HG02623 (cell line): ENCODE data around the gene TH.
"Not testable (repeated sequence)": the region's sequence is repeated elsewhere in the genome, so short reads cannot be mapped to it uniquely, and the experiment has no call there.

Source experiments
- ATAC-seq: cut with Tn5 transposase; IDR thresholded peaks from one replicate; pipeline ENCODE4 v1.9.1; 2021; ENCODE audit warnings: moderate library complexity; ENCODE audit not compliant: unreplicated experiment

Gene TH

GRCh38 chr11:2132246-2132645 is 39.4 kb downstream of the TH start:
- ATAC-seq = no peak

GRCh38 chr11:2131371-2132236 is 40.0 kb downstream of the TH start:
- ATAC-seq = no peak

- ATAC-seq = no peak
Observed at GRCh38 chr11:2130881-2131352, 40.7 kb downstream of the TH start.

GRCh38 chr11:2129699-2130366 is 41.8 kb downstream of the TH start:
- no peak for ATAC-seq

DNA sequence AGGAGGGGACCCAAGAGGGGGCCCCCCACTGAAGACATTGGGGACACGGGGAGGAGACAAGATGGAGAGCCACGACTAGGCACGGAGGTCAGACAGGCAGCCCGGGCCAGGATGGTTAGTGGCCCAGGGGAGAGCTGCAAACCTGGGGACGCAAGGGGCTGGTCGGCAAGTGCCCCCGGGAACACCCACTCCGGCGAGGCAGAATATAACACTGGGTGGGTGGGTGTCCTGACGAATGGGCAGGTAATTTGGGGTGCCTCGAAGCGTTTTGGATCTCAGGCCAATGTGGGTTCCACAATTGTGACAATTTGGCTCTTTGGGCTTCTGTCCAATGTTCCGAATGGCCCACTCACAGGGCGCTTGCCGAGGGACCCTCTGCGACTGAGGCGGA is 42.3 kb downstream of the TH start:
- ATAC-seq = no peak

DNA sequence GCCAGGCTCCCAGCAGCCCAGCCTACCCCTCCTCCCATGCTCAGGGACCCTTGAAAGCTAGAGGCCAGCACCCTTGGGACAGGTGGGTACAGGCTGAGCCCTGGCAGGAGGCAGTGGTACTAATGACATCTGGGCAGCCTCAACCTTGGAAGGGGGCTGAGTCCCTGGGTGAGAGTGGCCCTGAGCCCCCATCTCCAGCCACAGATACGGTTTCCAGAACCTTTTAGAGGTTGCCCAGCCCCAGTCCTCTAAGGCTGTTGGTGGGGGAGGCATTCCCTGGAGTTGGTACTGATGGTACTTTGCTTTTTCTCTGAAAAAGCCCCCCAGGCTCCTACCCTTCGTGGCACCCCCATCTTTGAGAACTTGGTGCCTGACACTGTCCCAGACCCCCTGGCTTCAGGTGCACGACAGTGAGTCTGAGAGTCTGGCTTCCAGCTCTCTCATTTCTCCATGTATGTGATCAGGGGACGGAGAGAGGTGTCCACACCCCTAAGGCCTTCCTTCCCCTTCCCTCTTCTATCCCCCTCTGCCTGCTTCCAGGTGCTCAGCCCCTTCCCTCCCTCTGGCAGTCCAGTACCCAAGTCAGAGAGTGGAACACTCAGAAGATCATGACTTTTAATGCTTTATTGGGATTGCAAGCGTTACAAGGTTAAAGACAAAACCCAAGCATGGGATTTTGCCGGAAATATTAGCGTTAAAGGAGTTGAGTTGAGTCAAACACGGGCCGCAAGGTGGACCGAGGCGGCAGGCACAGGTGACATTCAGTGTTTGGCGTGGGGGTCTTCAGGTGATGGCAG is 42.9 kb downstream of the TH start:
- ATAC-seq = no peak

DNA sequence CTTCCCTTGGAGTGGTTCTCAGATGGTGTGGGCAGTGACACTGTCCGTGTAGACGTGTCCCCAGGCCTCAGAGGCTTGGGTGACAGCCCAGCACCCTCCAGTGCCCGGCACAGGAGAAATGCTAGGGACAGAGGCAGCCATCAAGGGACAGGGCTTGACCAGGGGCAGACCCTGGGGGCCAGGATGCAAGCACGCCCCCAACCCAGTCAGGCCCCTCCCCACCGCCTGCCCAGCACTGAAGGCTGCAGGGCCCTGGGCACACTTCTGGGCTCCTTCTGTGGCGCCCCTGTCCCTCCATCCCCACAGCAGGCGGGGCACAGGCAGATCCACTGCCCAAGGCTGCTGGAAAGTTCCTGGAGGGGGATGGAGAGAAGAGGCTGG is 43.5 kb downstream of the TH start:
- no peak for ATAC-seq

DNA sequence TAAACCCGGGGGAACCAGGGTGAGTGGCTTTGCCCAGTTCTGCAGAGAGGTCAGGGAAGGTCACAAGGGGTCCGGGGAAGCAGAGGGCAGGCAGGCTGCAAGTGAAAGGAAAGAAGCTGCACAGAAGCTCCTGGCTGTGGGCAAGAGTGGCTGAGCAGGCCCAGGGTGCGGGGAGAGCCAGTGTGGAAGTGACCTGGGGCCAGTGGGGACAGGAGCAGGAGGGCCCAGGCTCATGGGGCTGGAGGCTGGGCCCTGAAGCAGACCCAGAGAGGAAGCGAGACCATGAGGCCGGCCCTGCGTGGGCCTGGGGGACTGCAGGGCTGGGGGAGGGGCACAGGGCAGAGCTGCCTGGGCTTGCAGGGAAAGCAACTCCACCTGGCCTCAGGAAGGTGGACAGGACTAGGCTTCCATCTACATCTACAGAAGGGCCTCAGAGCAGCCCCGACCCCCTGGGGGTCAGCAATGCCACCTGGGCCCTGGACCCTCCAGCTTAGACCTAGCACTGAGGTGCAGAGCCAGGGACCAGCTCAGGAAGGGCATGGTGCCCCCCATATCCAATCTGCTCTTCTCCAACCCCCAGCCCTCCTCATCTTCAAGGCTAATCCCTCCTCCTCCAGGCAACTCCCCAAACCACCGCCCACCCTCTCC is 44.0 kb downstream of the TH start:
- no peak for ATAC-seq

DNA sequence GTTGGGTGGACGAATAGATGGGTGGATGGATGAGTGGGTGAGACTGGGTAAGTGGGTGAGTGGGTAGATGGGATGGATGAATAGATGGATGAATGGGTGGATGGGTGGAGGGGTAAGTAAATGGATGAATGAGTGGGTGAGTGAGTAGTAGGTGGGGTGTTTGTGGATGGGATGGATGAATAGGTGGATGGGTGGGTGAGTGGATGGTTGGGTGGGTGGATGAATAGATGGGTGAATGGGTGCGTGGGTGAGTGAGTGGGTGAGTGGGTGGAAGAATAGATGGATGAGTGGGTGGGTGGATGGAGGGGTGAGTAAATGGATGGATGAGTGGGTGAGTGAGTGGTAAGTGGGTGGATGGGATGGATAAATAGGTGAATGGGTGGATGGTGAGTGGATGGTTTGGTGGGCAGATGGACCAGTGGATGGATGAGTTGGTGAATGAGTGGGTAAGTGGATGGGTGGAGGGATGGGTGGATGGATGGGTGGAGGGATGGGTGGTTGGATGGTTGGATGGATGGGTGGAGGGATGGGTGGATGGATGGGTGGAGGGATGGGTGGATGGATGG is 45.0 kb downstream of the TH start:
- no peak for ATAC-seq

DNA sequence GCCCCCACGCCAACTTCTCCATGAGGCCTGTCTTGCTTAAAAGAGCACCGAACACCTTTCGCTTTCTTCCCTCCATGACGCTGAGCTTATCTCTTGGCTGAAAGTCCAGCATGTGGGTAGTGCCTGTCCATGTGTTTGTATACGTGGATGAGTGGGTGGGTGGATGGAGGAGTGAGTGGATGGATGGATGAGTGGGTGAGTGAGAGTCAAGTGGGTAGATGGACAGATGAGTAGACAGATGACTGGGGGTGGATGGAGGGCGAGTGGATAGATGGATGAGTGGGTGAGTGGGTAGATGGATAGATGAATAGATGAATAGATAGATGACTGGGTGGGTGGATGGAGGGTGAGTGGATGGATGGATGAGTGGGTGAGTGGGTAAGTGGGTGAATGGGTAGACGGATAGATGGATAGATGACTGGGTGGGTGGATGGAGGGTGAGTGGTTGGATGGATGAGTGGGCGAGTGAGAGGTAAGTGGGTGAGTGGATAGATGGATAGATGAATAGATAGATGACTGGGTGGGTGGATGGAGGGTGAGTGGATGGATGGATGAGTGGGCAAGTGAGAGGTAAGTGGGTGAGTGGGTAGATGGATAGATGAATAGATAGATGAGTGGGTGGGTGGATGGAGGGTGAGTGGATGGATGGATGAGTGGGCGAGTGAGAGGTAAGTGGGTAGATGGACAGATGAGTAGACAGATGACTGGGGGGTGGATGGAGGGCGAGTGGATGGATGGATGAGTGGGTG is 46.7 kb downstream of the TH start:
- ATAC-seq = not testable (repeated sequence)

DNA sequence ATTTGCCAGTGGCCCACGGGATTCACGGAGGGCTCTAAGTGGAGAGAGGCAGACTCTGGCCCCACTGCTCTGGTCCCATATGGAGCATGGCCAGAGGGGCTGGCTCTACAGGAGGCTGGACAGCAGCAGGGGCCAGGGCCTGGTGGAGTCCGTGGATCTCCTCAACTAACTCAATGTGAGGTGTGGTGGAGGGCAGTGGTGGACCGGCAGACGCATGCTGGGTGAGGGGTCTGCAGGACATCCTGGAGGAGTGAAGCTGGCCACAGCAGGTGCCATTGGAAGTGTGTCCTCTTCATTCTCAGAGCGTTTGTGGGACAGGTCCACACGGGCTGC is 48.0 kb downstream of the TH start:
- no peak for ATAC-seq

- ATAC-seq = no peak
Observed at GRCh38 chr11:2122907-2123627, 48.5 kb downstream of the TH start.

DNA sequence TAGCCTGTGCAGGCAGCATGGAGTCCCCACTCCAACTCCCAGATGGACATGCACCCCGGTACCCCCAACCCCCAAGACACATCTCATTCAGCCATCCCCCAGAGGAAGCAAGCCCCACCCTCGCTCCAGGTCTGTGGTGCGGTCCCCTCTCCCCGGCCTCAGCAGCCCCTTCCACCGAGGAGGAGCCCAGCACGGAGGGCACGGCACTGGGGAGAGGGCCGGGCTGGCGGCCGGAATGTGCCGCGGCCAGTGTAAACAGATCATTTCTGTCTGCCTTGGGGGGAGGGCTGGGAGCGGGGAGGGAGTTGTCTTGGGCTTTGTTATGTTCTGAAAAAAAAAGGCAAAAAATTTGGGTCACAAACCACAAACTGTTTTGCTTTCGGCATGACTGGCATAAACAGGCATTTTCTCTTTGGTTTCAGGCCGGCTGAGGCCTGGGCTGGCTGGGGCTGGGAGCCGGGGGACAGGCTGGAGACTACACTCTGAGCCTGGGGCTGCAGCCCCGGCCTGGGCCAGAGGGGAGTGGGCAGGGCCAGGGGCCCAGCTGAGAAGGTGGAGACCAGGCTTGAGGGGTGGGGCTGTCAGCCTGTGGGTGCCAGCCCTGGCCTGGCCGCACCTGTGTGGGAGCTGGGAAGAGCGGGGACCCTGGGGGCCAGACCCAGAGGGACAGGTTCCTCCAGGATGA is 49.3 kb downstream of the TH start:
- ATAC-seq = no peak

DNA sequence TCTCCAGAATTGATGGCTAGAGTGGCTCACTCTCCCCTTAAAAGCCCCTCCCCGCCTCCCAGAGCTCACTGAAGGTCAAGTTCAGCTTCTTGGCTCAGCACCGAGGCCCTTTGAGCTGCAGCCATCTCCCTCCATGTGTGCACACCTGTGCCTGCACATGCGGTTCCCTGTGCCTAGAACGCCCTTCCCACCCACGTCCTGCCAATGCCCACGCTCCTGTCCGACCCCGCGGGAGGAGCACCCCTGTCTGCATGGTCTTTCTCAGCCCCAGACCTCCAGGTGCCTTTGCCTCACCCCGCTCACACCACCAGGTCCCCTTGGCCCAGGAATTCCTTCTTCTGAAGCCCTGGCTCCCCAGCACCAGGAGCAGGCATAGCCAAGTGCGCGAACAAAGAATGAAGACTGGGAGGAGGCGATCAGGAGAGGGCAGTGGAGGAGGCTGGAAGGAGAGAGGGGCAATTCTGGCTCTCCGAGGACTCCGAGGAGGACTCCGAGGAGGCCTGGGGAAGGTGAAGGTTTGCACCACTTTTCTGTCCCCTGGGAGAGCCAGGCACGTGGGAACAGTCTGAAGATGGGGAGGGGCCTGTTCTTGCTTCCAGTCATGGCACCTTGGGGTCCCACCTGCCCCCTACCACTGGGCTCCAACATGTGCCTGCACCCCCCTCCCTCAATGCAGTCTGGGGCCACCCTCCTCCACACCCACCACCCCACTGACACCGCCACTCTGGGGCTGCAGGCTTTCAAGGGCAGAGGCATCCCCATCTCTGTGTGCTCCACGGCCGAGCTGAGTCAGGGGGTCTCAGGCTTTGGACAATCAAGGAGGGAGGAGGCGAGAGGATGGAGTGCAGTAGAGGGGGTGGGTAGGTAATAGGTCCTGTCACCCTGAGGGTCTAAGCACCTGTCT is 50.1 kb downstream of the TH start:
- ATAC-seq = no peak

DNA sequence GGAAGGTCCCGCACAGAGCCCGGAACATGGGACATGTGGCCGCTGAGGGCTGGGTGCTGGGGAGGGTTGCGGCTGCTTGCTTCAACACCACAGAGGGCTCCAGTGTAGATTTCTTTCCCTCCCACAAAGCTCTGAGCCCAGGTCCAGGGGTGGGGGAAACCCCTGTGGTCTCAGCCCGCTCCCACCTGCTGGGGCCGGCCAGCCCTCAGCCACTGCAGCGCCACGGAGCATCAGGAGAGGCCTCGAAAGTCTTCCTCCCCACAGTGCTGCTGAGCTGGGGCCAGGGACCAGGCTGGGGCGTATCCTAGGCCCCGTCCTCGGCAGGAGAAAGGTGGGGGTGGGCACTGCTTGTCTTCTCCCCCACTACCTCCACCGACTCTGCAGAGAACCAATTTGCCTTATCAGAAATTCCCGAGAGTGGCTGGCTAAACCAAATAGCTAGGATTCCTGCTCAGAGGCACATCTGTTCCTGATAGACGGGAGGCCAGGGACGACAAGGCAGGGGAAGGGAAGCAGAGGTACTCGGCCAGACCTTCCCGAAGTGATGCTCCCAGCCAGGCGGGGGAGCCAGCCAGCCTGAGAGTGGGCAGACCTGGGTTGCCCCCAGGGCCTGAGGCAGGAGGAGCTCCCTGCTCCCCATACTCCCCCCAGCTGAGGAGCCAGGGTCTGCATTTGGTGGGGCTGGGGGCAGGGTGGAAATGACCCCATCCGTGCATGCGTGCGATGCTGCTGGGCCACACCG is 51.1 kb downstream of the TH start:
- ATAC-seq = no peak

GRCh38 chr11:2118677-2119076 is 52.9 kb downstream of the TH start:
- no peak for ATAC-seq

DNA sequence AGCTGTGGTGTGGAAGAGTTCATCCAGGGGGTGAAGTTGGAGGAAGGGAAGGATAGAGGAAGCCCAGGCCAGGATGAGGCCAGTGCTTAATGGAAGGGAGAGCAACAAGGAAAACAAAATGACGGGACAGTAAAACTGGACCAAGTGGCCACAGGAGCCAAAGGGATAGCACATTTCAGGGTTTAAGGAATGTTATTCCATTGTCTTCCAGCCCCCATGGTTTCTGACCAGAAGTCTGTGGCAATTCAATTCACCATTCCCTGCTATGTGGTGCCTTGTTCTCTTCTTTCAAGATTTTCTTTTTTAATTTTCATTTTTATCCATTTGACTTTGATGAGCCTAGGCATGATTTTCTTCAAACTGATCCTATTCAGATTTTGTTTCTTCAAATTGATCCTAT is 54.9 kb downstream of the TH start:
- ATAC-seq = no peak
